Activated naive CD4-positive, alpha-beta T cell treated with anti-CD3 and anti-CD28 coated beads, Interleukin-2, amount 10 ng/mL, durations not matched to agents 7 days and 5 days (primary cell): ENCODE measurements around the gene SEC62.
A peak's percentile ranks its signal among the peaks of the same experiment; 100 is the strongest.

ENCODE experiments used
- CTCF ChIA-PET: fragments of 350-600 bp; sonication (Branson Sonifier 250); formaldehyde crosslinking; loops from one replicate; lab custom pipeline; 2021; ENCODE audit warnings: antibody characterized with exemption; lab: Charles Lee
- DNase-seq: peaks from one replicate; pipeline ENCODE4 v3.0.0-alpha.2; 2020
- H3K27ac Mint-ChIP-seq: one replicate; pipeline ENCODE4 v1.8.0; 2021; ENCODE audit warnings: mild to moderate bottlenecking, moderate library complexity, mixed read lengths
- H3K27me3 Mint-ChIP-seq: one replicate; pipeline ENCODE4 v1.8.0; 2021; ENCODE audit warnings: mild to moderate bottlenecking, mixed read lengths
- H3K36me3 Mint-ChIP-seq: one replicate; pipeline ENCODE4 v1.8.0; 2021; ENCODE audit warnings: mixed read lengths
- H3K4me1 Mint-ChIP-seq: one replicate; pipeline ENCODE4 v1.8.0; 2021; ENCODE audit warnings: mixed read lengths
- H3K4me3 Mint-ChIP-seq: one replicate; pipeline ENCODE4 v1.8.0; 2021; ENCODE audit warnings: mild to moderate bottlenecking, moderate library complexity, mixed read lengths
- H3K9me3 Mint-ChIP-seq: one replicate; pipeline ENCODE4 v1.8.0; 2021; ENCODE audit warnings: mixed read lengths

Gene SEC62, protein sequence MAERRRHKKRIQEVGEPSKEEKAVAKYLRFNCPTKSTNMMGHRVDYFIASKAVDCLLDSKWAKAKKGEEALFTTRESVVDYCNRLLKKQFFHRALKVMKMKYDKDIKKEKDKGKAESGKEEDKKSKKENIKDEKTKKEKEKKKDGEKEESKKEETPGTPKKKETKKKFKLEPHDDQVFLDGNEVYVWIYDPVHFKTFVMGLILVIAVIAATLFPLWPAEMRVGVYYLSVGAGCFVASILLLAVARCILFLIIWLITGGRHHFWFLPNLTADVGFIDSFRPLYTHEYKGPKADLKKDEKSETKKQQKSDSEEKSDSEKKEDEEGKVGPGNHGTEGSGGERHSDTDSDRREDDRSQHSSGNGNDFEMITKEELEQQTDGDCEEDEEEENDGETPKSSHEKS

DNA sequence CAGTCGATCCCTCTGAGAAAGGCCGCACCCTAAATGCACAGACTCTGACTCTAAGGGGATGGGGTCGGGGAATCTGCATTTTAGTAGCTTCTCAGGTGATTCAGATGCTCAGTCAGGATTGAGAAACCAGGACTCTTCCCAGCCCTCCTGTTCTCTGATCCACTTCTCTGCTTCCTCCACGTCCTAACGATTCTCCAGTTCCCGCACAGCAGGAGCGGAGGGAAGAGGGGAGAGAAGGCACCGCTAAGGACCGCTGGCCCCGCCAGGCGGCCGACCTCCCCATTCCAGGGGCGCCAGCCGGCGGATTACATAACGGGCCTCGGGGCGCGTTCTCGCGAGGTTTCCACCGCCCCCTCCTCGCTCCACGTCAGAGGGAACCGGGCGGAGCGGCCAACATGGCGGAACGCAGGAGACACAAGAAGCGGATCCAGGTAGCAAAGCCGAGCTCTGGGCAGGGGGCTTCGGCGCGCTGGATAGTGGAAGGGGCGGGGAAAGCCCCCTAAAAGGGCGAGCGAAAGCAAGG, at the start of gene SEC62:
TSS of gene SEC62 (plus strand) at position 380 of the 523 bp plus-strand sequence. CDS start at position 396, 16 bp downstream.
- Mint-ChIP-seq H3K4me3 (peak within 1 kb of the TSS; percentile 96), H3K9me3 (peaks cover 4% of the 10 kb centered on the region), H3K4me1 (peaks cover 44% of the 10 kb centered on the region), H3K27ac (peak within 1 kb of the TSS; percentile 98), H3K36me3 (peaks cover 14% of the 10 kb centered on the region), H3K27me3 (no peaks in the 10 kb centered on the region)
- peak; percentile 96 for DNase-seq
- CTCF ChIA-PET, result interaction anchor here (0.6 to 3.0 kb wide), 15 partner anchors 12 to 204 kb away, joined by 3 to 9 read pairs (median 3); partner anchors contain the start of genes GPR160, LRRC34, LRRIQ4 and TERC

DNA sequence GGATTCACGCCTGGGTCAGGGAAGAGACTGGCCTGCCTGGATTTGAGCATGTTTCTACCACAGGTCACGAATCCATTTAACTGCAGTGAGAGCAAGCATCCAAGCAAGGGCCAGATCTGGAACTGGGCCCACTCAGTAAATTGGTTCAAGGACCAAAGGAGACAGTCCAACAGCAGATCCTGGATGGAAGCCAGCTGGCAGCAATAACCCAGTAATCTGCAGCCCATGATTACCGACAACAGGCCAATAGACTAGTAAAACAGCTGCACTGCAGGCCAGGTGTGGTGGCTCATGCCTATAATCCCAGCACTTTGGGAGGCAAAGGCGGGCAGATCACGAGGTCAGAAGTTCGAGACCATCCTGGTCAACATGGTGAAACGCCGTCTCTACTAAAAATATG, 43.4 kb upstream of the SEC62 start:
- Mint-ChIP-seq H3K4me3 (no peak overlapping the region), H3K27me3 (peaks cover 3% of the 10 kb centered on the region), H3K4me1 (no peaks in the 10 kb centered on the region), H3K36me3 (no peaks in the 10 kb centered on the region), H3K9me3 (no peaks in the 10 kb centered on the region), H3K27ac (no peak overlapping the region)
- CTCF ChIA-PET, result no interaction called here
- no peak for DNase-seq

GRCh38 chr3:169923831-169924230, 42.8 kb upstream of the SEC62 start:
- Mint-ChIP-seq H3K4me1 (no peaks in the 10 kb centered on the region), H3K9me3 (no peaks in the 10 kb centered on the region), H3K4me3 (no peak overlapping the region), H3K27me3 (peaks cover 7% of the 10 kb centered on the region), H3K27ac (no peak overlapping the region), H3K36me3 (no peaks in the 10 kb centered on the region)
- CTCF ChIA-PET, result no interaction called here
- DNase-seq, result no peak

DNA sequence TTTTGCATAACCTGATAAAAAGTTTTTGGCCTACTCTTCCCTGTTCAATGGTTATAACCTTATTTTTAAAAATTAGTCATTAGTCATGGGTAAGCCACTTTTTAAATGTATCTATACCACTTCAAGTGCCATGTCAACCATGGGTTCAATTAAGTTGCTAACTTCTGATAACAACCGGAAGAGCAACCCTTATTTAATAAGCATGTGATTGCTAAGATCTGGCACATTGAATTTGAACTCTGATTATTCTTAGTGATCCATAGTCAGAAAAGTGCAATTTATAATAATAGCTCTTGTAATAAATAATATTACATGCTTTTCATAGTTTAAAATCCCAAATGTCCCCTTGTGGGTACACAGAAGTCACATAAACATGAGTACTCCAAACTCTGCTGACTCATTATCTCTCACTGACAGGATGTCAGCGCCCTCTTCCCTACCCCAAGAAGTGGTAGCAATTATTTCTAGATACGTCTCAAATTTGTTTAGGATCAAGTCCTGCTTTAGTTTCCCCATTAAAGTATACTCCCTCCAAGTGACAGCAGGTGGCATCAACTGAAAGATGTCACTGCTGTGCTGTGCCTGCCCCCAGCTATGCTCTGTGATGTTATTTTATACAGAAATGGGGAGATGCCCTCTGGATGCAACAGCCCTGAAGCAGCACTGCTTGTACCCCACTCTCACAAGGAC, 36.6 kb upstream of the SEC62 start:
- Mint-ChIP-seq H3K4me1 (peaks cover 3% of the 10 kb centered on the region), H3K4me3 (no peak overlapping the region), H3K27me3 (peaks cover 17% of the 10 kb centered on the region), H3K9me3 (no peaks in the 10 kb centered on the region), H3K36me3 (no peaks in the 10 kb centered on the region), H3K27ac (no peak overlapping the region)
- DNase-seq, result no peak
- CTCF ChIA-PET, result interaction anchor here (0.7 to 1.3 kb wide), 2 partner anchors 38 to 124 kb away, joined by 3 to 5 read pairs; no protein-coding TSS in a partner anchor

- no peaks in the 10 kb centered on the region for H3K9me3 Mint-ChIP-seq
- no peak for DNase-seq
- peaks cover 25% of the 10 kb centered on the region for H3K27me3 Mint-ChIP-seq
- CTCF ChIA-PET, result interaction anchor here (0.7 to 1.3 kb wide), 2 partner anchors 37 to 123 kb away, joined by 3 to 5 read pairs; no protein-coding TSS in a partner anchor
- no peaks in the 10 kb centered on the region for H3K36me3 Mint-ChIP-seq
- no peak overlapping the region for H3K4me3 Mint-ChIP-seq
- no peak overlapping the region for H3K27ac Mint-ChIP-seq
- peaks cover 3% of the 10 kb centered on the region for H3K4me1 Mint-ChIP-seq
These were observed 35.8 kb upstream of the SEC62 start for GRCh38 chr3:169930843-169931242.

DNA sequence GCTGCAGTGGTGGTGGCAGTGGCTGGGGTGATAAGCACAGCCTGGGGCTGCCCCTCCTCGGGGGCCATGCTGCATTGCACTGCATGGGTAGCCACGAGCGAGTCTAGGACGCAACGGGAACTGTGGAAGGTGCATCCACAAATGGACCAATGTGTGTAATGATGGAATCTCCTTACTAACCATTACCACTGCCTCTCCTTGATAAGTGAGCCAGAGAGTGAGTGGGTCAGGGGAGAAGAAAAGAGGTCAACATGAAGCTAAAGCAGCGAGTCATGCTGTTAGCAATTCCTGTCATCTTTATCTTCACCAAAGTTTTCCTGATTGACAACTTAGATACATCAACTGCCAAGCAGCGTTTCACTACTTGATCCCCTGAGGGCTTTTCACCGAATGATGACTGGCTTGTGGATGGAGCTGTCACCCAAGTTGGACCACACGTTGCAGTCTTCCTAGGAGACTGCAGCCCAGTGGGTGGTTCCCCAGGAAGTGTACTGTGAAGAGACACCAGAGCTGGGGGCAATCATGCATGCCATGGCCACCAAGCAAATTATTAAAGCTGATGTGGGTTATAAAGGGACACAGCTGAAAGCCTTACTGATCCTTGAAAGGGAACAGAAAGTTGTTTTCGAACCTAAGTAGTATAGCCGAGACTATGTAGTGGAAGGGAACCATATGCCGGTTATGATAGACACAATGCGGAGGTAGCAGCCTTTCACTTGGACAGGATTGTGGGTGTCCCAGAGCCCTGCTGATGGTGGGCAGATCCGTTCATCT, 34.7 kb upstream of the SEC62 start:
- H3K4me1 Mint-ChIP-seq, result peaks cover 3% of the 10 kb centered on the region
- H3K27ac Mint-ChIP-seq, result no peak overlapping the region
- H3K4me3 Mint-ChIP-seq, result no peak overlapping the region
- H3K36me3 Mint-ChIP-seq, result no peaks in the 10 kb centered on the region
- CTCF ChIA-PET, result no interaction called here
- no peaks in the 10 kb centered on the region for H3K9me3 Mint-ChIP-seq
- no peak for DNase-seq
- H3K27me3 Mint-ChIP-seq, result peaks cover 29% of the 10 kb centered on the region

GRCh38 chr3:169939320-169939719, 27.3 kb upstream of the SEC62 start:
- H3K9me3 Mint-ChIP-seq, result no peaks in the 10 kb centered on the region
- CTCF ChIA-PET, result no interaction called here
- DNase-seq, result no peak
- H3K27ac Mint-ChIP-seq, result no peak overlapping the region
- peaks cover 15% of the 10 kb centered on the region for H3K4me1 Mint-ChIP-seq
- H3K36me3 Mint-ChIP-seq, result no peaks in the 10 kb centered on the region
- peaks cover 21% of the 10 kb centered on the region for H3K27me3 Mint-ChIP-seq
- no peak overlapping the region for H3K4me3 Mint-ChIP-seq

GRCh38 chr3:169939751-169940150, 26.9 kb upstream of the SEC62 start:
- CTCF ChIA-PET, result interaction anchor here (0.7 kb wide), 1 partner anchor 28 kb away, joined by 3 read pairs; no protein-coding TSS in a partner anchor
- no peak for DNase-seq
- Mint-ChIP-seq H3K27me3 (peaks cover 19% of the 10 kb centered on the region), H3K9me3 (no peaks in the 10 kb centered on the region), H3K4me1 (peaks cover 15% of the 10 kb centered on the region), H3K4me3 (no peak overlapping the region), H3K36me3 (no peaks in the 10 kb centered on the region), H3K27ac (no peak overlapping the region)

DNA sequence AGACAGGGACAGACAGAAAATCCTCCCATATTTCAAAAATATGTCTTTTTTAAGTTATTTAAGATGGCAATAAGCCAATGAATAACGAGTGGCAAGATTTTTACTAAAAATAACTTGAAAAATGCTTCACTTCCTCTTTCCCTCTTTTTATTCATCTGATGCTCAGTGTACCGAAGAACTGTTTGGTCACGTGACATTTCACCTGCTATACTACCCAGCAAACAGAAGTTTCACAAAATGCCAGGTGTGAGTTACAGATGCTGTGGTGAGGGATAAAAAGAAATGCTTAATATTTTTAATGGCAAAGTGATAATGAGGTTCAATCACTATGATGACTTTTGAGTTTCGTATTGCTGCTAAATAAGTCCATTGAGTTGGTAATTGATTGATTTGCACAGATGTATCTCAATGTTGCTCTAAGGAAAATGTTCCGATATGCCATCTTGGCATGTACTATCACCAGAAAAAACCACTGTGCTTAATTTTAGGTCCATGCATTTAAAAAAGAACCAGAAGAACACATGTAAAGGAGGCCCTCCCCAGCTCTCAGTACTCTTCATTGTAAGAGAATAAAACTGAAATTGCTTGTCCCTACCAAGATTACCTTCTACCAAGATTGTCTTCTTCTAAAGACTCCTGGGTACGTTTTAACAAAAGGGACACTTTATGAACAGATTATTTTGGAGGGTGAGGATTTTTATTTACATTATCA, 26.0 kb upstream of the SEC62 start:
- Mint-ChIP-seq H3K27ac (no peak overlapping the region), H3K27me3 (peaks cover 10% of the 10 kb centered on the region)

DNA sequence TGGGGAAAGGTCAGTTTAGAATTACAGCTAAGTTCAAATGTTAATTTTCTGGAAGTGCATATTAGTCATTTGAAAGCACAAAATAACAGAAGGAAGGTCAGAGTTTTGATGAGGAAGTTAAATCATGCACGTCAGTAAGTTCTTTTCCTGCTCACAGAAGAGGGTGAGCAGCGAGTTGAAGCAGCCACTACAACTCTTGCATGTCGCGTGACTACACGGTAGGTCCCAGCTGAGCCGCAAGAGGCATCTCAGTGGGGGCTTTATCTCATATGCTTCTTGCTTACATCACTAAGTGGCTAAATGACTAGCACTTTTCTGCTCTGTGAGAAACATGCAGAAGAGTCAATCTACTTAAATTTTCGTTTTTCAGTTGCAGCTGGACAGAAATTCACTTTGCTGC, 21.3 kb upstream of the SEC62 start:
- H3K27ac Mint-ChIP-seq, result no peak overlapping the region
- CTCF ChIA-PET, result no interaction called here

More for the DNA sequence above, 26.0 kb upstream of the SEC62 start:
- CTCF ChIA-PET, result interaction anchor here (0.7 kb wide), 1 partner anchor 27 kb away, joined by 3 read pairs; no protein-coding TSS in a partner anchor
- no peak for DNase-seq
- peaks cover 21% of the 10 kb centered on the region for H3K4me1 Mint-ChIP-seq
- H3K36me3 Mint-ChIP-seq, result no peaks in the 10 kb centered on the region
- no peak overlapping the region for H3K4me3 Mint-ChIP-seq
- H3K9me3 Mint-ChIP-seq, result no peaks in the 10 kb centered on the region

DNA sequence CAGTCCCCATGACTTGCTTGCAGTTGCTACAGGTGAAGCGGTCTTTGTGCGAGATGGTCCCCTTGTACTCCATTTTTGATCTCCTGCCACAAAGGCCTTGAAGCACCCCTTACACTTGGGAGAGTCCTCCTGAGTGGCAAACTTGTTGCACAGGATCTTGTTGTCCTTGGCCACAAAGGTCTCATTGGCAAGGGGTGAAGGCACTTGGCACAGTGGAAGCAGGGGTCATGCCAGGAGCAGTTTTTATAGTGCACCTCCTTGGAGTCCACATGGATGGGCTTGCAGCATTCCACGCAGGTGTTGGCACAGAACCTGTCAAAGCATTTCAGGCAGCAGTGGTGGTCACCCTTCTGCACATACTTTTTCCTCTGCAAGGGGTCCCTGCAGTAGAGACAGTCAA, 20.3 kb upstream of the SEC62 start:
- H3K27me3 Mint-ChIP-seq, result no peaks in the 10 kb centered on the region
- no peak overlapping the region for H3K4me3 Mint-ChIP-seq
- peaks cover 9% of the 10 kb centered on the region for H3K4me1 Mint-ChIP-seq
- H3K9me3 Mint-ChIP-seq, result no peaks in the 10 kb centered on the region
- CTCF ChIA-PET, result interaction anchor here (3.5 kb wide), 1 partner anchor 83 kb away, joined by 7 read pairs; no protein-coding TSS in a partner anchor
- no peak overlapping the region for H3K27ac Mint-ChIP-seq
- H3K36me3 Mint-ChIP-seq, result no peaks in the 10 kb centered on the region
- no peak for DNase-seq

More for the DNA sequence above, 21.3 kb upstream of the SEC62 start:
- Mint-ChIP-seq H3K9me3 (no peaks in the 10 kb centered on the region), H3K4me1 (peaks cover 16% of the 10 kb centered on the region), H3K4me3 (no peak overlapping the region), H3K36me3 (no peaks in the 10 kb centered on the region), H3K27me3 (no peaks in the 10 kb centered on the region)
- peak; percentile 36 for DNase-seq

- no peak for DNase-seq
- peaks cover 9% of the 10 kb centered on the region for H3K4me1 Mint-ChIP-seq
- no peaks in the 10 kb centered on the region for H3K36me3 Mint-ChIP-seq
- H3K4me3 Mint-ChIP-seq, result no peak overlapping the region
- no peaks in the 10 kb centered on the region for H3K9me3 Mint-ChIP-seq
- no peaks in the 10 kb centered on the region for H3K27me3 Mint-ChIP-seq
- CTCF ChIA-PET, result interaction anchor here (0.9 to 3.5 kb wide), 3 partner anchors 86 to 185 kb away, joined by 3 to 7 read pairs (median 5); no protein-coding TSS in a partner anchor
- H3K27ac Mint-ChIP-seq, result no peak overlapping the region
These were observed 17.8 kb upstream of the SEC62 start for GRCh38 chr3:169948559-169949448.
